HS-5 (cell line): ENCODE data around the gene SIGLEC1.

Experiments
- DNase-seq: peaks from one replicate; pipeline ENCODE4 v3.0.0-alpha.2; 2012; ENCODE audit warnings: low read depth

The SIGLEC1 gene

DNA sequence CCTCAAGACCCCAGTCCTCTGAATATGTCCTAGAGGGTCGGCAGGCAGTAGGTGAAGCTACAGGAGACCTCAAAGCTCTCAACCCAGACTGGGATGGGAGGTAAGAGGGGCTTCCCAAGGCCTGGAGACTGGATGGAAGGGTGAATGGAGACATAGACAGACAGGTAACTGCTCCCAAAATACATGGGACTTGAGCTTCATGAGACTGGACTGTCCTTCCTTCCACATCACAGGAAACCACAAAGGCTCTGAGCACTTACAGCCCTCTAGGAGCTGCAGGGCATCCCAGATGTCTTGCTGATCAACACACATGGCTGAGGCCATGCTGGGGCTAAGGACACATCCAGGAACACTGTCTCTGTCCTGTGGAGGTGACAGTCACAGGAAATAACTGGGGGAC lies 31.6 kb upstream of the SIGLEC1 start:
- no peak for DNase-seq

DNA sequence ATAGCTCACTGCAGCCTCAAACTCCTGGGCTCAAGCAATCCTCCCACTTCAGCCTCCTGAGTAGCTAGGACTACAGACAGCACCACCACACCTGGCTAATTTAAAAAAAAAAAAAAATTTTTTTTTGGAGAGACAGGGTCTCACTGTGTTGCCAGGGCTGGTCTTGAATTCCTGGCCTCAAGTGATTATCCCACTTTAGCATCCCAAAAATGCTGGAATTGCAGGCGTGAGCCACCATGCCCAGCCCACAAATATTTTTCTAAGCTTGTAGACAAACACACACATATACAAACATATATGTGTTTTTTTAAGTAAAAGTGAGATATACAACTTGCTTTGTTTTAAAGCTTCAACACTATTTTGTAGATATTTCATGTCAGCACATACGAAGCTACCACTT lies 30.9 kb upstream of the SIGLEC1 start:
- DNase-seq, result no peak

- no peak for DNase-seq
These were observed 29.5 kb upstream of the SIGLEC1 start for GRCh38 chr20:3741836-3742458.

DNA sequence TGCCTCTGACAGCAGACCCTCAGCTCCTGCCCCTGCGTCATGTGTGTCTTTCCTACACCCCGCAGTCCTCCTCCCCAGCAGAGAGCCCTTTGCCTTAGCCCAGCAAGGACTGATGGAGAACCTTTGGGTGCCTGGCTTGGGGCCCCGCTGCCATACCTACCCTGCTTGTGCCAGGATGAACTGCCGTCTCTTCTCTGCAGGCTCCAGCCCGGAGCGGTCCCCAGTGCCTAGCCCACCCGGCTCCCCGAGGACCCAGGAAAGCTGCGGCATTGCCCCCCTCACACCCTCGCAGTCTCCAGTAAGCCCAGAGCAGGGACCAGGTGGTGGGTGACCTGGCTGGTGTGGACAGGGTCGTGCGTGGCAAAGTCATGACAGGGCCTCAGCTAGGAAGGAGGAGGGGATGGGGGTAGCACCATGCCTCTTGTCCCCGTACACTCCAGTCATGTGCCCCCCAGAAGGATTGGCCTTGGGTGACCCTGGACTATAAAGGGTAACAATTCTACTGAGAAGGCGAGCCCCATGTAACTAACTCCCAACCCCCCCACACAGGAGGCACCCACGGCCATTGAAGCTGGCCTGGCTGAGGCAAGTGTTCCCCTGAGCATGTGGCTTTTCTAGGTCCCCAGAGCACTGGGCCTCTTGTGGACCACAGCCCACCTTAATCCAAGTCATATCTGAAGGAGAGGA lies 28.4 kb upstream of the SIGLEC1 start:
- DNase-seq, result no peak

GRCh38 chr20:3739926-3740451 lies 27.6 kb upstream of the SIGLEC1 start:
- DNase-seq, result no peak

- no peak for DNase-seq
These were observed 26.9 kb upstream of the SIGLEC1 start for GRCh38 chr20:3739054-3739925.

DNA sequence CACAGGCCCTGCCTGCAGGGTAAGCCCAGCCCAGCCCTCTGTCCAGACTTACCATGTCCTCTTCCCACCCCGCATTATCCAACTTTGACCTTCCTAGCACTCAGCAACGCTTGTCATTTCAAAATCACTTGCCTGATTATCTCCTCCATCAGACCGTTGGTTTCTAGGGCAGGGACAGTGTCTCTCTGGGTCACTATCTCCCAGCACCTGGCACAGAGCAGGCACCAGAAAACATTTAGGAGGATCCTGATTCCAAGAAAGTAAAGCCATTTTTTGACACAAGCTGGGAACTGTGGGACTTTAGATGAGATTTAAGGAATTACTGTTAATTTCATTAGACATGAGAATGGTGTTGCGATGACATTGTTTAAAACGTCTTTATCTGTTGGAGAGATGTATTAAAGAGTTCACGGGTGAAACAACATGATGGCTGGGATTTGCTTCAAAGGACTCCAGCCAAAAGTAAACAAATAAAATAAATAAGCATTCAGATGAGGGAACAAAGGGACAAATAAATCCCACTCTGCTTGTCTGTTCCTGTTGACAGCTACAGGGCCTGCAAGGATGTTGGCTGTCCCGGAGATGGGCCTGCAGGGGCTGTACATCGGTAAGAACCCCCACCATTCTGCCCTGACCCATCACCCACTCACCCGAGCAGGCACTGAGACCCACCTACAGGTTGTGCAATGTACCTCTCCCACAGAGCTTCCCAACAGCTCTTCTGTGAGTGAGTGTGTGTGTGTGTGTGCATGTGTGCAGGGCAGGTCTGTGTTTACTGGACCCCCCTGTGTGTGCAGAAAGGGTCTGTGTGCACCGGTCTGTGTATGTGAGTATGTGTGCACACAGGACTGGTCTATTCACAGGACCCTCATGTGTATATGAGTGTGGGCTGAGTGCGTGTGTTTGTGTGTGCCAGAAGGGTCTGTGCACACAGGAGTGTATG lies 26.0 kb upstream of the SIGLEC1 start:
- DNase-seq, result no peak

DNA sequence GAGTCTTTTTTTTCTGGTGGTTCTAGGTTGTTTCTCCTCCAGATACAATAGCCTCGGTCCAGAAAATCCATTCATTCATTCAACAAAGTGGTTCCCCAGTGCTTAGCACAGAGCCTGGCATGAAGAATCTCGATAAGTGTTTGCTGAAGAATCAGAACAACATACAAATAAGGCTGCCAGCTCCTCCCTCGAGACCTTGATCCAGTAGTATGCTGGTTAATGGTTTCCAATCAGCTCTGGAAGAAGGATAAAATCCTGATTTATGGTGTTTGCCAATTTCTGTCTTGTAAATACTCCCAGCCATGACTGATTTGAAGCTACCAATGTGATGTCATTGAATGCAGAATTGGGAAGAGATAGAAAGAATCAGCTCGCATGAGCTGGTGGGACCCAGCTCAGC lies 23.4 kb upstream of the SIGLEC1 start:
- no peak for DNase-seq

DNA sequence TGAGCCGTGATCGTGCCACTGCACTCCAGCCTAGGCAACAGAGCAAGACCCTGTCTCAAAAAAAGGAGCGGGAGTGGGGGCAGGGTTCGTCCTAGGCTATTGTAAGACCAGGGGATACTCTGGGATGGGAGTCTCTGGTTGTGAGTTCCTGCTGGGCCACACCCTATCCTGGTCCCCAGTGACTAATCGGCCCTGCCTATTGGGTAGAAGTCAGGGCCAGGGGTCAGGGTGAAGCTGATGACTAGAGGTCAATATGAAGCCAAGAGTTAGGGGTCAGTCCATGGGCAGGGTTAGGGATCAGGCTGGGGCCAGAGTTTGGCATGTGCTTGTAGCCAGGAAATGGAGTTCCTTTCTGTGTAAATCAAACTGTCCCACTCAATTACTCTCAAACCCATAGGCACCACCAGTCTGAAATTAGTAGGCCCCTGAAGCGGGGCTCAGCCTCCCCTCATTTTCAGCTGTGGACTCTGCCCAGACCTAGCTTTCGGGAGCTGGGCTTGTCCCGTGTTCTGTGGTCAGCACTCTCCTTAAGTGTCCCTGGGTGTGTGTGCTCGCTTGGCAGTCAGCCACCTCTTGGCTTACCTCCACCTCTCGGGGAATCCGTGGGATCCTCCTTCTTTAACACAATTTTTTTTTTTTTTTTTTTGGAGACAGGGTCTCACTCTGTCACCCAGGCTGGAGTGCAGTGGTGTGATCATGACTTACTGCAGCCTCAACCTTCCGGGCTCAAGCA lies 21.9 kb upstream of the SIGLEC1 start:
- DNase-seq, result no peak

DNA sequence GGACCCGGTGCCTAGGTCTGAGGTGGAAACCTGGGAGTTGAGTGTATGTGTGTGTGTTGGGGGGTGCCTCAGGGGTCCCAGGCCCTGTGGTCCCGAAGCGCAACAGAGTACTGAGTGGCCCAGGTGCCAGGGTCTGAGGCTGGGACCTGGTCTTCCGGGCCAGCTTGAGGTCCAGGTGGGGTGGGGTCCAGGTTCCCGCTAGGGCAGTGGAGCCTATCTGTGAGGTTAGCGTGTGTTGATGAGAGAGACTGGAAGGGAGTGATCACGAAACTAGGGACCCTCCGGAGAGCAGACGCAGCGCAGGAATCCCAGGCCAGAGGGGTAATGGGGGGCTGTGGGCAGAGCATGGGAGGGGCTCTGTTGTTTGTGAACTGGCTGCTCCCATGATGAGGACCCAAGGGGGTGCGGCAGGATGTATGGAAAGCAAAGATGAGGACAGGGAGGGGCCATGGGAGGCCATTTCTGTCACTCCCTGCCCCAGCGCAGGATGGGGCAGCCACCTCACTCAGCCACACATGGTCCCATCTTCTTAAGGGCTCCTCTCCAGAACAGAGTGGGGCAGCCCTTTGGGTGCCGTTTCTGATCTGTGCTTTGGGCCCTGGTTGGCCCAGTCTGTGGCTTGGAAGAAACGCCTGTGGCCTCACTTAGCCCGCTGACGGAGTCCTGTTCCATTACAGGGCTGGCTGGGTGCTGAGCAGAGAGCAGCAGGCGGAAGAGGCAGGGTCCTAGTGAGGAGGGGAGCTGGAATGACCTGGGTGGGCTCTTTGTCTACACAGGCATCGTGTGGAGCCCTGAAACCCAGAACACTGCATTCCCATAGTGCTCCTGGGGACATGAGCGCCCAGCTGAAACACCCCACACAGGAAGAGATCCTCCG lies 21.0 kb upstream of the SIGLEC1 start:
- no peak for DNase-seq

DNA sequence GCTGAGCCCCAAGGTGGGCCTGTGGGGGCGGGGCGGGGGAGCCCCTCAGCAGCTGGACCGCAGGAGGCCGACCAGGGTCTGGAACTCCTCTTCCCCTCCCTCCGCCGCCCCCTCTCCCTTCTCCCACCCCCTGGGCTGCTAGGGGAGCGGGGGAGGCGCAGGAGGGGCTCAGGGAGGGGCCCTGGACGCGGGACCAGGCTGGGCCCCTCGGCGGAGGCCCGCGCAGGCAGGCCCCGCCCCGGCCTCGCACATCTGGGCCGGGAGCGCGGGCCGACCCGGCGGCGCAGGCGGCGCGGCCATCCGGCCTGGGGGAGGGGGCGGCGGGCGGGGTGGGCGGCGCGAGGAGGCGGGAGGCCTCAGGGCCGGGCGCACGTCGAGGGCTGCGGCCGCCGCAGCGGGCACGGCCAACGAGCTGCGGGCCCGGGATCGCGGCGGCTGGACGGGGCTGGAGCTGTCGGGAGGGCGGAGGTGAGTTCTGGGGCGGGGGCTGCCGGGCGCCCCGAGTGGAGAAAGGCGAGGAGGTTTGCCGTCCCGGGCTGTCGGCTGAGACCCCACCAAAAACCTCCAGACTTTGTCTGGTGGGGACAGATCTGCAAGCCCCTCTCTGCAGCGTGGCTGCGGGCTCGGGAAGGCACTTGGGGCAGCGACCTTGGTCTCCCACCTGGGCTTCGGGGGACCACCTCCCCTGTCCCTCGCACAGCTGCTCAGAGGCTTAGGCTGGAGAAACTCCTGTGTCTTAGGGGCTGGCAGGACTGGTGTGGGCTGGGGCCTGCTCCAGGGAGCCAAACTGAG lies 20.1 kb upstream of the SIGLEC1 start, which contains the start of gene HSPA12B:
TSS of gene HSPA12B (plus strand) at position 359 of the 792 bp plus-strand sequence. CDS start 5,990 bp downstream, outside the sequence.
- DNase-seq, result no peak

- no peak for DNase-seq
These were observed 19.5 kb upstream of the SIGLEC1 start for GRCh38 chr20:3731944-3732326.

DNA sequence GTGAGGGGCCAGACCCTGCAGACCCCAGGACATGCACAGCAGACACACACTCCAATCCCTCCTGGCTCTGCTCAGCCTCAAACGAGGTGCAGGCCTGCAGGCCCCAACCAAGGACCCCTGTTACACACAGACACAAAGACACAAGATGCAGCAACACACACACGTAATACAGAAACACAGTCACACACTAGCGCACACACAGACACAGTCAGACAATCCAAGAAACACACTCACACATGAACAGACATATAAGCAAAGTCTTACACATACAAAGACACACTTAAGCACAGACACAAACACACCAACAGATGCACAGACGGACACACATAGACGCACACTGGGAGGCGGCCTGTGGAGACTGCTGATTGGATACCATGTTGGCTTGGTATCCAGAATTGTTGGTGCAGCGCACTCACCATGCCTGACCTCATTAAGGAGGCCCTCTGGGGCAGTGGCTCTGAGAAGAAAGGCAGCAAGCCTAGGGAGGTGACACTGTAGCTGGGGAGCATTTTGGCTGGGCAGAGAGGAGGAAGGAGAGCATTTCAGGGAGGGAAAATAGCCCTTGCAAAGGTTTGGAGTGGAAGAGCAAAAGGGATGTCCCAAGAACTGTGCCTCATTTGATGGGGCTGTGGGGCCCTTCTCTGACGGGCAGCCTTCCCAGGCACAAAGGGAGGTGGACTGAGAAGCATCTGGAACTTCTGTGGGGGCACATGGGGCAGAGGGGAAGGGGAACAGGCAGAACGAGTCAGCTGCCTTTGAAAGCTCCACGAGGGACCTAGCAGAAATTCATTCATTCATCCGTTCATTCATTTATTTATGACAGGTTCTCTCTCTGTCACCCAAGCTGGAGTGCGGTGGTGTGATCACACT lies 18.6 kb upstream of the SIGLEC1 start:
- no peak for DNase-seq

DNA sequence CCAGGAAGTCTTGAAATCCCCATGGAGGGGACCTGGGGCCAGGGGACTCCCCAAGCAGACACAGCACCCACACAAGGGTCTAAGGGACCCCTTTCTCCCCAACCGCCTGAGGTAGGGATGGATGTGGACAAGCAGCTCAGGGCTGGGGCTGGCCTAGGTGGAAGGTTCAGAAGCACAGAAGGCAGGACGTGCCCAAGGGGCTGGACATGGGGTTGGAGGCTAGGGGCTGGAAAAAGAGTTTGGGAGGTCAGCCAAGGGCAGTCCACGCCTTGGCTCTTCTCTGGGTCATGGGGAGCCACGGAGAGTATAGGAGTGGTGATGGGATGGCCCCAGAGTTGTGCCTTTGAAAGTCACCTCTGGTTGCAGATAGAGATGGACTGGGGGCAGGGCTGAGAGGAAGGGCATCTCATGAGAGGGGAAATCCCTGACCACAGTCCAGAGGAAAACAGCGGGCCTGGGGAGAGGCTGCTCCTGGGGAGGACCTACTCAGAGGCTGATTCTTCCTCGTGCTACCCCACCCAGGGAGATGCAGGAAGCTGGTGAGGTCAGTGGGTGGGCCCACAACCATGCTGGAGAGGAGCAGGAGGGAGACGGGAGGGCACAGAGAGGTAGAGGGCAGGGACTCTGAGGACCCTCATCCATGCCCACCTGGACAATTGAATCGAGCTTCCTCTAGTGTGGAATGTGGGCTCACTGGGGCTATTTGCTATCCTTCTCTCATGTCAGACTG lies 17.6 kb upstream of the SIGLEC1 start:
- no peak for DNase-seq

DNA sequence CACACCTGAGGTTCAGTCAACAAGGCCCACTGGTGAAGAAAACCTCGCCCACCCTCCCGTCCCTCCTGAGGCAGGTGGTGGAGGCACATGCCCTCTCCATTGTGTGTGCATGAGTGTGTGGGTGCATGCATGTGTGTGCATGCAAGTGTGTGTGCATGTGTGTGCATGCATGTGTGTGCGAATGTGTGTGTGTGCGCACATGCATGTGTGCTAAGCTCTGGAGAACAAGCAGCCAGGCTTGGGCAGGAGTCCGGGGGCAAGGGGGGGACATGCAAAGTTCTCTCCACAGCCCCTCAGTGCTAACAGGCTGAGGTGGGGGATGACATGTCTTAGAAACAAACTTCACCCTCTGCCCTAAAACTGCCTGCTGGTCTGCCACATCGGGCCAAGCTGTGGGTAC lies 17.0 kb upstream of the SIGLEC1 start:
- no peak for DNase-seq

DNA sequence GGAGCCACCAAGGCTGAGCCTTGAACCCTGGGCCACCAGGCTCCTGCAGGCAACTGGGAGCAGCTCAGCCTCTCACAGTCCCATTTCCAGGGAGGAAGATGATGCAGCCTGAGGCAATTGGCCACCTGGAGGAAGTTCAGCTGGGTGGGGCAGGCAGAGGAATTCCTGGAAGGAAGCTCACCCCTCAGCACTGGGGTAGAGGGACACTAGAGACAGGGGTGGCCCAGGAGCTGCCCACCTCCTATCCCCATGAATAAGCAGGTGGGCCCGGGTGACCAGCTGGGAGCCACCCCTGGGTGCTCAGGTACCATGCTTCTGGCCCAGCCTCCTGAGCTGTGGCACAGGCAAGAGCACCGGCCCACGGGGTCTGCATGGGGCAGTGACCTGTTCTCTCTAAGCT lies 16.5 kb upstream of the SIGLEC1 start:
- no peak for DNase-seq

DNA sequence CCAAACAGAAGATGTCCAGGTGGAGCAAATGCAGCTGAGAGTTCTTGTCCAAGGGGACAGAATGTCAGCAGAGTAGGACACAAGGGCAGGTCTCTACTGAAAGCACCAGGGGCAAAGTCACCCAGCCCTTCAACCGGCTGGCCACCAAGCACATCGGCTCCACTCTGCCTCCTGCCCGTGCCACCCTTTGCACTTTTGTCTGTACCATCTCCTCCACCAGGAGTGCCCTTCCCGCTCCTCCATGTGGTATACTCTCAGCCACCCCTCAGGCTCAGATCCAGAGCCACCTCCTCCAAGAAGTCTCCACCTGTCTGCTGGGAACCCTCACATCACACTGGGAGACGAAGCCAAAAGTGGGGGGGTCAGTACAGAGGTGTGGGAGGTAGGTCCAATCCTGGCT lies 16.0 kb upstream of the SIGLEC1 start:
- DNase-seq, result no peak
